Tibial nerve (tissue), 4 donors: Measurements from ENCODE around the gene RNF26.

ENCODE experiments used
- EP300 ChIP-seq, 2 donors: sonication (generic); formaldehyde crosslinking; IDR thresholded peaks; one replicate each; pipeline ENCODE4 v1.6.1; 2017; ENCODE audit warnings: antibody characterized with exemption in 2 of 2, mild to moderate bottlenecking in 1 of 2
- POLR2A ChIP-seq, 2 donors: fragments of 450-650 bp; IDR thresholded peaks; one replicate each; pipeline ENCODE4 v1.6.1; 2017; ENCODE audit warnings: antibody characterized with exemption in 2 of 2, mild to moderate bottlenecking in 2 of 2, moderate library complexity in 2 of 2
- TF ChIP-seq, protein P1 (sequence below), 5 experiments: fragments of 200-600 bp in 3 of 5; fragments of 450-650 bp in 2 of 5; sonication (generic) in 3 of 5; IDR thresholded peaks; one replicate each; pipeline ENCODE4 v1.5.1; 2016 to 2019; ENCODE audit warnings: antibody characterized with exemption in 5 of 5, mild to moderate bottlenecking in 3 of 5, moderate library complexity in 2 of 5

DNA sequence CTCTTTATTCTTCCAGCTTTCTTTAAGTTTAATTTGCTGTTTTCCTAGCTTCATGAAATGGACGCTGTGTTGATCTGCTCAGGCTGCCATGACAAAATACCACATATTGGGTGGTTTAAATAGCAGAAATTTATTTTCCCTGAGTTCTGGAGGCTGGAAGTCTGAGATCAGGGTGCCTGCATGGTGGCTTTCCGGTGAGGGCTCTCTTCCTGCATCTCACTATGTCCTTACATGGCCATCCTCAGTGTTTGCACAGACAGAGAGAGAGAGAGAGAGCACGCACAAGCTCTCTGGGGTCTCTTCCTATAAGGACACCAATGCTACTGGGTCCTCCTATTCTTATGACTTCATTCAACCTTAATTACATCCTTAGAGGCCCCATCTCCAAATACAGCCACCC is 46.1 kb upstream of the RNF26 start:
- TF ChIP-seq, protein P1, sequence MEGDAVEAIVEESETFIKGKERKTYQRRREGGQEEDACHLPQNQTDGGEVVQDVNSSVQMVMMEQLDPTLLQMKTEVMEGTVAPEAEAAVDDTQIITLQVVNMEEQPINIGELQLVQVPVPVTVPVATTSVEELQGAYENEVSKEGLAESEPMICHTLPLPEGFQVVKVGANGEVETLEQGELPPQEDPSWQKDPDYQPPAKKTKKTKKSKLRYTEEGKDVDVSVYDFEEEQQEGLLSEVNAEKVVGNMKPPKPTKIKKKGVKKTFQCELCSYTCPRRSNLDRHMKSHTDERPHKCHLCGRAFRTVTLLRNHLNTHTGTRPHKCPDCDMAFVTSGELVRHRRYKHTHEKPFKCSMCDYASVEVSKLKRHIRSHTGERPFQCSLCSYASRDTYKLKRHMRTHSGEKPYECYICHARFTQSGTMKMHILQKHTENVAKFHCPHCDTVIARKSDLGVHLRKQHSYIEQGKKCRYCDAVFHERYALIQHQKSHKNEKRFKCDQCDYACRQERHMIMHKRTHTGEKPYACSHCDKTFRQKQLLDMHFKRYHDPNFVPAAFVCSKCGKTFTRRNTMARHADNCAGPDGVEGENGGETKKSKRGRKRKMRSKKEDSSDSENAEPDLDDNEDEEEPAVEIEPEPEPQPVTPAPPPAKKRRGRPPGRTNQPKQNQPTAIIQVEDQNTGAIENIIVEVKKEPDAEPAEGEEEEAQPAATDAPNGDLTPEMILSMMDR (IDR thresholded peaks at IDR 0.05): no peak
- no peak for TF ChIP-seq EP300 (IDR thresholded peaks at IDR 0.05)
- TF ChIP-seq POLR2A (IDR thresholded peaks at IDR 0.05): no peak
